Activated naive CD4-positive, alpha-beta T cell treated with anti-CD3 and anti-CD28 coated beads, Interleukin-2, amount 50 U/mL, for 16 hours (primary cell): ENCODE measurements around the gene ARSB.
"Not testable (repeated sequence)": the region's sequence is repeated elsewhere in the genome, so short reads cannot be mapped to it uniquely, and the experiment has no call there.

Experiments used
- DNase-seq: peaks from one replicate; pipeline ENCODE4 v3.0.0-alpha.2; 2020

The ARSB gene

DNA sequence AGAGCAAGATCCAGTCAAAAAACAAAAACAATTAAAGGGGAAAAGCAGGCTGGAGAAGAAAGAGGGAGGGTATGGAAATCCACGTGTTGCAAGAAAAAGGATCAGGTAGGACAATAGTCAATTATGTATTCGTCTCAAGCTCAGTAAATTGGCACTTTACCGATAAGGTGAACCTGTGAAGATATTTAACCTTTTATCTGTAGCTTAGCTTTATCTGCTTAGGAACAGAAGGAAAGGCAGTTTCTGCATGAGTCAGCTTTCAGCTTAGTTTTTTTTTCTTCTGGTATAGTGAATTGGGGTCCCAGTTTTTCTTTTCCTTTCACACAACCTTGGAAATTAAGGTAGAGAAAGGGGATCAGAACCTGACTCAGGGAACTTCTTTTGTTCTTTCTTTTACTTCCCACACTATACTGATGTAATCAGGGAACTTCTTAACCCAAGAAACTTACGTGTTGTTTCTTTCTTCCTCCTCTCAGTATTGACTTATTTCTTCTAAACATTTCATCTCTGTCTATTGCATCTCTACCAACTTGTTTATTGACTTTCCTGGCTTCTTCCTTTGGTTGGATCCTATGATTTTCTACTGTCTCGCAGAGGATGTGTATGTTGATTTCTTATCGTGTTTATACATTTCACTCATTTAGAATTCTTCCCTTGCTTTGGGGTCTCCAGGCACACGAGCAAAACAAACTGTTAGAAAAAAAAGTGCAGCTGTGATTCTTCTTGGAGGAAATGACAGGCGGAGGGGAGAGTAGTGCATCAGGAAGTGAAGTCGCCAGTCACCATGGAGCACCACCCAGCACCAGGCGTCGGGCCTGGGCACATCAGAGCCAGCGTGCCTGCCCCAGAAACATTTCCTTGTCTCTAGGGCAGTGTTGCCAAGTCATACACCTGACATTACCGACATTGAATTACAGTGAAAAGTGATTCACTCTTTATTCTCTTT, 213.6 kb downstream of the ARSB start:
- no peak for DNase-seq

- no peak for DNase-seq
Observed at GRCh38 chr5:78768781-78769380, 216.2 kb downstream of the ARSB start.

GRCh38 chr5:78766412-78766762, 218.7 kb downstream of the ARSB start:
- no peak for DNase-seq

GRCh38 chr5:78765756-78766411, 219.2 kb downstream of the ARSB start:
- no peak for DNase-seq

DNA sequence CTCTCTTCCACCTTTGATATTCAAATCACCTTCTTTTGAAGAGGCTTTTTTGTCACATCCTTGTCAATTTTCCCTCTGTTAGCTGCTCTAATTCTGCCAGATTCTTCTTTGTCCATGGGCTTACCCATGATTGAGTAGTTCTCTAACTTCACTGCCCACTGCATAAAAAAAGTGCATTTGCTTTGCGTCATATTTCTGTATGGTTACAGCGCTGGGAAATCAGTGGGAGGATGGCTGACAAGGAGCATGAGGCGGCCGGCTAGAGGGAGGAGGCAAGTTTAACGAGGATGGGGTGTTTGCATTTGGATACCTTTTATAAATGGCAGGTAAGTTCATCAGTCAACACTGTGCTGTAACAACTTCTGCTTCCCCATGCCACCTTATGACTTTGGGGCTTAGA, 220.0 kb downstream of the ARSB start:
- DNase-seq, result no peak

GRCh38 chr5:78763659-78764189, 221.4 kb downstream of the ARSB start:
- DNase-seq, result no peak

GRCh38 chr5:78762743-78763142, 222.4 kb downstream of the ARSB start:
- not testable (repeated sequence) for DNase-seq

DNA sequence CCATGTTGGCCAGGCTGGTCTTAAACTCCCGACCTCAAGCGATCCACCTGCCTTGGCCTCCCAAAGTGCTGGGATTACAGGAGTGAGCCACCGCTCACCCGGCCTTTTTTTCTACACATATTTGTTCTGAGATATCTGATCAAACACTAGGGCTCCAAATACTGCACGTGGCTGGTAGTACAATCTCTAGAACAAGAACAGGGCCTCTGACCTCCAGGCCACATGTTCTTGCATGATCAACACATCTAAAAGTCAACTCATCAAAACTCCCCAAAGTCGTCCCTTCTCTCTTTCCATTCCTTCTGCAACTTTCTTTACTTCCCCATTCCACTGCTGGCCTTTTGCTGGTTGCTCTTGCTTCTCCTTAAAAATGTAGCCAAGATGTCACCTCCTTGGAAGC, 223.3 kb downstream of the ARSB start:
- no peak for DNase-seq

DNA sequence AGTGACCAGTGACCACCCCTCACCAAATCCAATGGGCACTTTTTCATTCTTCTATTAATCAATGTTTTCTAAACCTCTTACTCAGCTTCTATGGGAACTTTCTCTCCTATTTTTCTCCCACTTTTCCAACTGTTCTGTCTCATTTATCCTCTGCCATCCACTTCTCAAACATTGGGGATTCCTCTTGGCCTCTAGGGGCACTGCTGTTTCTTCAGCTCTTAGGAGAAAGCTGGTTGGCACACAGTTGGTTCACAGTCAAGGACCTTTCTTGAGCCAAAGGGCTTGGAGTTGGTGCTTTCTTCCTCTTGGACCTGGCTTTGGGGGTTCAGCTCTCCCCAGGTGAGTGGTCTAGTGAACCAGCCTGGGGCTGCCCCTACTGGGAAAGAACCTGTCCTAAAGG, 224.3 kb downstream of the ARSB start:
- no peak for DNase-seq

DNA sequence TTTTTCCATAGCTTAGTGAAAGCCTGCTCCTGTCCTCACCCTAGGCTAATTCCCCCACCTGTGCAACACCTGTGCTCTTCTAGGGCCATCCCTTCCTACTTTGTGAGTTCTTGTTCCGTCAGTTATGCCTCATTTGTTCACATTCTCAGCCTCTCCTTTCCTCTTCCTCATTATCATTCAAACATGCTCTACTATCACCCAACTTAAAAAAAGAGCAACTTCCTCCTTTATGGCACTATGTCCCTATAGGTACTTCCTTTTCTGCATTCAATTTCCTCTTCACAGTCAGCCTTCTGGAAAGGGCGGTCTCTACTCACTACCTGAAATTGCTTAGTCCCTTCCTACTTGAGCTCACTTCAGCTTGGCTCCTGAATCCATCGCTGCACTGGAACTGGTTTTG, 224.7 kb downstream of the ARSB start:
- DNase-seq, result no peak

DNA sequence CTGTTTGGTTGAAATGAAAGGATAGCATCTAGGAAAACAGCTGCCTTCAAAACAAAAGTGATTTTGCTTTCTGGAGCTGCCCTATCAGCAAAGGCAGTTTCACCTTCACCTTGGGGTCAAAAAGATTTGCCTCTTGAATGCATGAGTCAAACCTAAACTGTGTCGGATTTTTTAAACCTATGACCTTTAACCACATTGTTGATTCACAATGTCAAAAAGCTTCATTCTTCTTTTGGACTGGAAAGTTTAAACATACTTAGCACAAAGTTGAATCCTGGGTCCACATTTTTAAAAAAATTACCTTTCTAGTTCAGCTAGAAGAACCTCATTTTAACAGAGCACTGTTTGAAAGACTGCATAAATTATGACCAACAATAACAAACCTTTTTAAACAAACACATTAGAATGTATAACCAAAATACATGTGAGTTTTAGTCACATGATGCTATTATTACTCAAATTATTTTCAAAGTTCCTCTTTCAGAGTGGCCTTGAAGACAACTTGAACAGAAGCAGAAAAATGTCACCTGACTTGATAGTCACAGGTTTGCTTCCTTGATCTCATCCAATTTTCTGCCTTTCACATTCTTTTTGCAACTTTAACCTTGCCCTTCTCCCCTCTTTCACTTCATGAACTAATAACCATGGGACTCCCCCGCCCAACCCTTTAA, 226.8 kb downstream of the ARSB start:
- no peak for DNase-seq

DNA sequence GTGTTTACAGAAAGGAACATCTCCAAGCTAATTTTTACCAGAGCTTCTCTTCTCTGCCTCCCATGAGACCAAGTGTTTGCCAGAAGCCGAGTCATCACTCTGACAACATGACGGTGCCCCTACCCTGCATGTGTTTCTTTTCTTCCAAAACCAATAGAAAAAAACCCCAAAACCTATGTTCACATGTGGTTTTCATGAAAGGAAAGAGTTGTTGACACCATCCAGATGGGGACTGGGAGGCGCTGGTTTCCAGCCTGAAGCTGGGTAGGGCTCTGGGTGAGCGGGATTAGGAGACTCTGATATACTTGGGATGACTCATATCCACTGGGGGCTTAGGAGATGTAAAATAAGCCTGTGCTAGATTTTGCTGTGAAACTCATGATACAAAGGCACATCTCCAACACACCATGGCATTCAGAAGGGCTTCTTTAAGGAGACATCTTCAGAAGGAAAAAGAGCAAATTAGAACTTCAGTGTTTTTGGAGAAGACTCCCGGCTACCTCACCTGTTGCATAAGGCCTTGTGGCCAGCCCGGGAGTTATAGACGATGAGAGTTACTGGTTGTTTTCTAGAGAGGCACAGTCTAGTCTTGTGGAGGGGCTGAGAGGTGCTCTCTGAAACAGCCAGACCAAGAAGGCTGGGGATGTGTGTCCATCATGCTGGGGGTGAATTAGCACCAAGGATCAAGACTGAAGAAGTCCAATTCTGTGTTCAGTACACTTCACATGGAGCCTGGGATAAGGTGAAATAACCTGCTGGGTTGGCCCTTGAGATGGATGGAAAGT, 227.6 kb downstream of the ARSB start:
- no peak for DNase-seq

DNA sequence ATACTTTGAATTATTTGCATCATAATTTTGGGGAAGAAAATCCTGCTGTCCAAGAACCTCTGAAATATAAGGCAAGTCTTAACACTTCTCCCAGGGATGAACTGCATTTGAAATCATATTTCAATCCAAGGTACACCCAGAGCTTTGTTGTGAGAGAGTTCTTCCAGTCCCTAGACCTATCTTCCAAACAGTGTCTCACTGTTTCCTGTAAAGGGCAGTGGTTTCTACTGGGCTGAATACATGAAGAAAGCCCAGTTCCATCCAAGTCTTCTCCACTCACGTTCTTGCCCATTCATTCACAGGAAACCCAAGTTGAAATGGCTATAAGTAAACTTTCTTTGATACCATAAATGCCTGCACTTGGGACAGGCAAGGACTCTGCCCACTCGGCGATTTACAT, 228.3 kb downstream of the ARSB start:
- DNase-seq, result no peak

DNA sequence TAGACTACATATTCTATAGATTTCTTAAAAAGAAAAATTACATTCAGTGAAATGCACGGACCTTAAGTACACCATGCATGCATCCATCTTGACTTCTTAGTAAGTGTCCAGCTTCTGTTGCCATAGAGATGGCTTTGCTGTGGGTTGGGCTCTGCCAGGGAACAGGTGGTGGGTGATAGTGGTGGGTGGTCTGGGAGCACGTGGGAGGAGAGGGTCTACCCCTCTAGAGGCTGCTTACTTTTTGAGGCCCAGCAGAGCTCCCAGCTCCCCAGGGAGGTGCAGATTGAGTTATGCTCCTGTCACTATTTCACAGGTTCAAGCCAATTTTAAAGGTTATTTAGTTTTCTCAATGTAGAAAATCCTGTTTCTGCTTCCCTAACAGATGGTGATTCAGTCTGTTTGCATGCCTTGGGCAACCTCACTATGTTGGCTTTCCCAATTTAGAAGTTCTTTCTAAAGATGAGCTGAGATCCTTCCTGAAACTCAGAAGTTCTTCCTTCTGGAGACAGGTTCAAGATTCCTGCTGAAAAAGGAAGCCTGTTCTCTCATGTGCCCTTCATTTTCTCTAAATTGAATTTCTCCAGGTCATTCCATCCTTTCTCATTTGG, 229.2 kb downstream of the ARSB start:
- no peak for DNase-seq

- no peak for DNase-seq
Observed at GRCh38 chr5:78754655-78755054, 230.5 kb downstream of the ARSB start.

- DNase-seq, result no peak
Observed at GRCh38 chr5:78753093-78753531, 232.0 kb downstream of the ARSB start.

GRCh38 chr5:78751872-78752271, 233.2 kb downstream of the ARSB start:
- DNase-seq, result no peak

- no peak for DNase-seq
Observed at GRCh38 chr5:78750281-78750680, 234.8 kb downstream of the ARSB start.

GRCh38 chr5:78747705-78748359, 237.3 kb downstream of the ARSB start:
- DNase-seq, result no peak

DNA sequence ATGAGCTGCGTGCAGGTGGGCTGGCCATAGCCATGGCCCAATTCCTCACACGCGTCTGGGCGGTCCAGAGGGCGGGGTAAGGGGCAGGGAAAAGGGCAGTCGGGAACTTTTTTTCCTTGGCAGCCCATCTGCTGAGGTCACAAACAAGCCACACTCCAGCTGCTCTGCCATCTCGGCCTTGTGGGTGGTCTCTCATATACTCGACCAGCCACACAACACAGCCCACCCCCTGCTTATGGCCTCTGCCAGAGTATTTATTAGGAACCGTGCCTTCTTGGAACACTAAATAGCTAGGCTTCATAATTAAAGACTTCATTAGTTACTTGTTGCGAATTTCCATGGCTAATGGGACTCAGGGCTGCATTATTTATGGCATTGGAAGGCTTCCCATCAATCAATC, 238.1 kb downstream of the ARSB start:
- DNase-seq, result no peak
